HEK293 (cell line): Measurements from ENCODE around the gene HAND2.

ENCODE experiments used
- ZNF2 ChIP-seq: fragments of 450-650 bp; formaldehyde crosslinking; IDR thresholded peaks from 2 replicates; pipeline ENCODE4 v1.5.1; 2016; ENCODE audit warnings: missing biosample characterization, missing genetic modification characterization
- ZNF549 ChIP-seq: fragments of 450-650 bp; IDR thresholded peaks from 2 replicates; pipeline ENCODE4 v1.5.1; 2018; ENCODE audit warnings: missing biosample characterization, missing genetic modification characterization, mild to moderate bottlenecking, inconsistent platforms, moderate library complexity
- ZNF776 ChIP-seq: fragments of 450-650 bp; formaldehyde crosslinking; IDR thresholded peaks from 2 replicates; pipeline ENCODE4 v1.5.0; 2017; ENCODE audit warnings: missing biosample characterization, missing genetic modification characterization, borderline replicate concordance
- TF ChIP-seq, protein P1 (sequence below): fragments of 450-650 bp; formaldehyde crosslinking; IDR thresholded peaks from 2 replicates; pipeline ENCODE4 v1.5.1; 2016; ENCODE audit warnings: missing biosample characterization, missing genetic modification characterization
- TF ChIP-seq, protein P2 (sequence below): IDR thresholded peaks from 2 replicates; pipeline ENCODE4 v1.6.1; 2011; ENCODE audit warnings: mild to moderate bottlenecking, low read depth, low read length, borderline replicate concordance
- TF ChIP-seq, protein P3 (sequence below): fragments of 450-650 bp; formaldehyde crosslinking; IDR thresholded peaks from 2 replicates; pipeline ENCODE4 v1.5.1; 2016; ENCODE audit warnings: missing biosample characterization, missing genetic modification characterization
- TF ChIP-seq, protein P4 (sequence below): fragments of 450-650 bp; formaldehyde crosslinking; IDR thresholded peaks from 2 replicates; pipeline ENCODE4 v1.5.1; 2017; ENCODE audit warnings: missing biosample characterization, missing genetic modification characterization

DNA sequence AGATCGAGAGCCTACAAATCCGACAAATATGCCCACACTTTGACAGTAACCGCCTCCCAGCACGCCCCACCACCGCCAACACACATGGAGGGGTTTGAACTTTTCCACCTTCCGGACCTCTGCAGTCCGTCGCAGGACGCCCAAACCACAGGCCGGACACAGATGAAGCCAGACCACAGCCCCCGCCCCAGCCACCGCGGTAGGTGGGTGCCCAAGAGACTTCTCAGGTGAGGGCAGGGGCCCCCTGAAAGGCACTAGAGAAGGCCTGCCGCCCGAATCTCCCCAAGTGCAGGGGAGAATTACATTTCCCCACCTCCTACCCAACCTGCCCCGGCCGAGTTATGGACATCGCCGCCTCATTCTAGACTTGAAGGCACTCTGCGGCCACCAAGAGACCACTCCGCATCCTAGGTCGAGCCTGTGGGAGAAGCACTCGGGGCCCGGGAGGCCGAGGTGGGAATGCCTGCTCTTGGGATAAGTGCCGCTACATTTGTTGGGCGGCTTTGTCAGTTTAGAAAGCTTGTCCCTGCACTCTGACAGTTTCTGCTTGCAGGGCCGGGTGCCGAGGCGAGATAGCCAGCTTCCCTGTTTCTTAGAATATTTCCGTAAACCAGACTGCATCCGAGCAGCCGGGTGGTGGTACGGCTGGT is 21.5 kb downstream of the HAND2 start:
- TF ChIP-seq, protein P1, sequence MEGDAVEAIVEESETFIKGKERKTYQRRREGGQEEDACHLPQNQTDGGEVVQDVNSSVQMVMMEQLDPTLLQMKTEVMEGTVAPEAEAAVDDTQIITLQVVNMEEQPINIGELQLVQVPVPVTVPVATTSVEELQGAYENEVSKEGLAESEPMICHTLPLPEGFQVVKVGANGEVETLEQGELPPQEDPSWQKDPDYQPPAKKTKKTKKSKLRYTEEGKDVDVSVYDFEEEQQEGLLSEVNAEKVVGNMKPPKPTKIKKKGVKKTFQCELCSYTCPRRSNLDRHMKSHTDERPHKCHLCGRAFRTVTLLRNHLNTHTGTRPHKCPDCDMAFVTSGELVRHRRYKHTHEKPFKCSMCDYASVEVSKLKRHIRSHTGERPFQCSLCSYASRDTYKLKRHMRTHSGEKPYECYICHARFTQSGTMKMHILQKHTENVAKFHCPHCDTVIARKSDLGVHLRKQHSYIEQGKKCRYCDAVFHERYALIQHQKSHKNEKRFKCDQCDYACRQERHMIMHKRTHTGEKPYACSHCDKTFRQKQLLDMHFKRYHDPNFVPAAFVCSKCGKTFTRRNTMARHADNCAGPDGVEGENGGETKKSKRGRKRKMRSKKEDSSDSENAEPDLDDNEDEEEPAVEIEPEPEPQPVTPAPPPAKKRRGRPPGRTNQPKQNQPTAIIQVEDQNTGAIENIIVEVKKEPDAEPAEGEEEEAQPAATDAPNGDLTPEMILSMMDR (tag by site-specific recombination) = no peak
- TF ChIP-seq ZNF549 (tag by site-specific recombination) (no peak), ZNF2 (no peak), ZNF776 (no peak)
- TF ChIP-seq, protein P2, sequence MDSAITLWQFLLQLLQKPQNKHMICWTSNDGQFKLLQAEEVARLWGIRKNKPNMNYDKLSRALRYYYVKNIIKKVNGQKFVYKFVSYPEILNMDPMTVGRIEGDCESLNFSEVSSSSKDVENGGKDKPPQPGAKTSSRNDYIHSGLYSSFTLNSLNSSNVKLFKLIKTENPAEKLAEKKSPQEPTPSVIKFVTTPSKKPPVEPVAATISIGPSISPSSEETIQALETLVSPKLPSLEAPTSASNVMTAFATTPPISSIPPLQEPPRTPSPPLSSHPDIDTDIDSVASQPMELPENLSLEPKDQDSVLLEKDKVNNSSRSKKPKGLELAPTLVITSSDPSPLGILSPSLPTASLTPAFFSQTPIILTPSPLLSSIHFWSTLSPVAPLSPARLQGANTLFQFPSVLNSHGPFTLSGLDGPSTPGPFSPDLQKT = no peak
- TF ChIP-seq, protein P3, sequence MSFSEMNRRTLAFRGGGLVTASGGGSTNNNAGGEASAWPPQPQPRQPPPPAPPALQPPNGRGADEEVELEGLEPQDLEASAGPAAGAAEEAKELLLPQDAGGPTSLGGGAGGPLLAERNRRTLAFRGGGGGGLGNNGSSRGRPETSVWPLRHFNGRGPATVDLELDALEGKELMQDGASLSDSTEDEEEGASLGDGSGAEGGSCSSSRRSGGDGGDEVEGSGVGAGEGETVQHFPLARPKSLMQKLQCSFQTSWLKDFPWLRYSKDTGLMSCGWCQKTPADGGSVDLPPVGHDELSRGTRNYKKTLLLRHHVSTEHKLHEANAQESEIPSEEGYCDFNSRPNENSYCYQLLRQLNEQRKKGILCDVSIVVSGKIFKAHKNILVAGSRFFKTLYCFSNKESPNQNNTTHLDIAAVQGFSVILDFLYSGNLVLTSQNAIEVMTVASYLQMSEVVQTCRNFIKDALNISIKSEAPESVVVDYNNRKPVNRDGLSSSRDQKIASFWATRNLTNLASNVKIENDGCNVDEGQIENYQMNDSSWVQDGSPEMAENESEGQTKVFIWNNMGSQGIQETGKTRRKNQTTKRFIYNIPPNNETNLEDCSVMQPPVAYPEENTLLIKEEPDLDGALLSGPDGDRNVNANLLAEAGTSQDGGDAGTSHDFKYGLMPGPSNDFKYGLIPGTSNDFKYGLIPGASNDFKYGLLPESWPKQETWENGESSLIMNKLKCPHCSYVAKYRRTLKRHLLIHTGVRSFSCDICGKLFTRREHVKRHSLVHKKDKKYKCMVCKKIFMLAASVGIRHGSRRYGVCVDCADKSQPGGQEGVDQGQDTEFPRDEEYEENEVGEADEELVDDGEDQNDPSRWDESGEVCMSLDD (tag by site-specific recombination) = no peak
- TF ChIP-seq, protein P4, sequence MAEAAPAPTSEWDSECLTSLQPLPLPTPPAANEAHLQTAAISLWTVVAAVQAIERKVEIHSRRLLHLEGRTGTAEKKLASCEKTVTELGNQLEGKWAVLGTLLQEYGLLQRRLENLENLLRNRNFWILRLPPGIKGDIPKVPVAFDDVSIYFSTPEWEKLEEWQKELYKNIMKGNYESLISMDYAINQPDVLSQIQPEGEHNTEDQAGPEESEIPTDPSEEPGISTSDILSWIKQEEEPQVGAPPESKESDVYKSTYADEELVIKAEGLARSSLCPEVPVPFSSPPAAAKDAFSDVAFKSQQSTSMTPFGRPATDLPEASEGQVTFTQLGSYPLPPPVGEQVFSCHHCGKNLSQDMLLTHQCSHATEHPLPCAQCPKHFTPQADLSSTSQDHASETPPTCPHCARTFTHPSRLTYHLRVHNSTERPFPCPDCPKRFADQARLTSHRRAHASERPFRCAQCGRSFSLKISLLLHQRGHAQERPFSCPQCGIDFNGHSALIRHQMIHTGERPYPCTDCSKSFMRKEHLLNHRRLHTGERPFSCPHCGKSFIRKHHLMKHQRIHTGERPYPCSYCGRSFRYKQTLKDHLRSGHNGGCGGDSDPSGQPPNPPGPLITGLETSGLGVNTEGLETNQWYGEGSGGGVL (tag by site-specific recombination) = no peak
